HepG2 (cell line): ENCODE results near the gene RAB30. TPM values are rescaled to one million over a fixed set of nuclear protein-coding genes. Genes with fewer than 3 reads are reported as not detected.
A peak's percentile ranks its signal among the peaks of the same experiment; 100 is the strongest.

Source experiments
- ATAC-seq: fragments of 200-7000 bp; cut with Tn5 transposase; 3 replicates; pipeline ENCODE4 v1.9.1; 2020; ENCODE audit warnings: mild to moderate bottlenecking, moderate library complexity
- BruUV-seq: library from RNA; stranded (reverse); fragments of 400-500 nt; replicated peaks from 2 replicates; lab custom pipeline; 2021; lab: Mats Ljungman, UMichigan
- CTCF ChIA-PET: fragments of 300-600 bp; formaldehyde crosslinking; extraction: SDS; loops from one replicate; lab custom pipeline; 2021; ENCODE audit warnings: low total read pairs, inconsistent platforms, low intra/inter-chr PET ratio; lab: Yijun Ruan, JAX
- POLR2A ChIA-PET: fragments of 350-600 bp; sonication (Branson Sonifier 250); formaldehyde crosslinking; loops from one replicate; lab custom pipeline; 2020; ENCODE audit warnings: antibody characterized with exemption, inconsistent platforms; lab: Yijun Ruan, JAX
- DNase-seq: peaks from one replicate; pipeline ENCODE4 v3.0.0-alpha.2; 2015; ENCODE audit warnings: low spot score
- FAIRE-seq: peaks from 3 replicates; lab custom pipeline; 2011; peaks lifted over from hg19 to GRCh38; lab: Jason Lieb, UNC
- H2AFZ ChIP-seq: one replicate; pipeline ENCODE4 v1.6.1; 2011; ENCODE audit warnings: low read length, inconsistent platforms
- H3K27ac ChIP-seq: fragments of 300-600 bp; 3 replicates; pipeline ENCODE4 v1.8.0; 2011; ENCODE audit warnings: mixed run types, mild to moderate bottlenecking, mixed read lengths, low read length, inconsistent platforms; ENCODE audit not compliant: insufficient read depth; ENCODE audit errors: extremely low read length
- H3K27me3 ChIP-seq, 2 experiments: fragments of 200-600 bp in 1 of 2; 2 replicates in 1 of 2; 3 replicates in 1 of 2; pipeline versions ENCODE4 v1.6.0 to v1.8.0; 2011; ENCODE audit warnings: low read length in 2 of 2, mild to moderate bottlenecking in 2 of 2, moderate library complexity in 2 of 2, inconsistent platforms in 1 of 2; ENCODE audit not compliant: insufficient read depth in 2 of 2, control insufficient read depth in 1 of 2
- H3K36me3 ChIP-seq, 2 experiments: fragments of 200-600 bp in 1 of 2; replicated peaks in 1 of 2; 2 replicates in 1 of 2; 3 replicates in 1 of 2; pipeline versions ENCODE4 v1.5.1 to v1.8.0; 2011; ENCODE audit warnings: low read length in 2 of 2, inconsistent platforms in 1 of 2; ENCODE audit not compliant: insufficient read depth in 2 of 2, control insufficient read depth in 1 of 2
- H3K4me1 ChIP-seq: 2 replicates; pipeline ENCODE4 v1.5.1; 2012; ENCODE audit warnings: low read length, inconsistent platforms; ENCODE audit not compliant: insufficient read depth
- H3K4me2 ChIP-seq: 2 replicates; pipeline ENCODE4 v1.6.0; 2011; ENCODE audit warnings: low read depth, low read length, inconsistent platforms
- H3K4me3 ChIP-seq, 3 experiments: fragments of 200-600 bp in 1 of 3; sonication (generic), shearing (Covaris generic) in 1 of 3; replicated peaks in 1 of 3; 2 replicates each; pipeline ENCODE4 v1.5.1; 2011 to 2016; ENCODE audit warnings: low read length in 3 of 3, inconsistent platforms in 2 of 3, low read depth in 2 of 3, mild to moderate bottlenecking in 2 of 3, control low read depth in 1 of 3, mixed read lengths in 1 of 3; ENCODE audit not compliant: insufficient read depth in 1 of 3
- H3K79me2 ChIP-seq: one replicate; pipeline ENCODE4 v1.6.1; 2011; ENCODE audit warnings: low read length, inconsistent platforms; ENCODE audit not compliant: insufficient read depth
- H3K9ac ChIP-seq: 2 replicates; pipeline ENCODE4 v1.6.0; 2011; ENCODE audit warnings: mild to moderate bottlenecking, low read depth, low read length, inconsistent platforms; ENCODE audit not compliant: insufficient read depth
- H3K9me3 ChIP-seq: 2 replicates; pipeline ENCODE4 v1.5.1; 2012; ENCODE audit warnings: mild to moderate bottlenecking, low read length
- H4K20me1 ChIP-seq: 2 replicates; pipeline ENCODE4 v1.6.0; 2011; ENCODE audit warnings: inconsistent platforms, mild to moderate bottlenecking, low read length, moderate library complexity; ENCODE audit not compliant: insufficient read depth
- ATF1 ChIP-seq: IDR thresholded peaks from 2 replicates; pipeline ENCODE4 v1.6.1; 2016; ENCODE audit warnings: mild to moderate bottlenecking, control low read depth
- CEBPG ChIP-seq: IDR thresholded peaks from 2 replicates; pipeline ENCODE4 v1.6.1; 2016
- RFX5 ChIP-seq: IDR thresholded peaks from 2 replicates; pipeline ENCODE4 v1.6.1; 2011; ENCODE audit warnings: low read depth, low read length, improper control_type of control experiment
- ZBTB43 ChIP-seq: sonication (generic); formaldehyde crosslinking; conservative IDR thresholded peaks from 2 replicates; pipeline ENCODE4 v1.4.0; 2020; ENCODE audit warnings: missing genetic modification reagents
- ZNF629 ChIP-seq: sonication (generic); formaldehyde crosslinking; conservative IDR thresholded peaks from 2 replicates; pipeline ENCODE4 v1.5.0; 2020; ENCODE audit warnings: missing genetic modification reagents
- WGBS: methylation state at CpG from one replicate; pipeline ENCODE4 v1.1.6; 2017; ENCODE audit warnings: low lambda C conversion rate; 5-methylcytosine and 5-hydroxymethylcytosine counted together
- in situ Hi-C: cut with HindIII; loops from 2 replicates; pipeline ENCODE4 v1.10.0; 2017; ENCODE audit warnings: low pct_unique_long_range_greater_than_20kb; ENCODE audit not compliant: extremely low pct_ligation_motif_present
- intact Hi-C: fragments of 100-400 bp; cut with micrococcal nuclease; formaldehyde crosslinking; loops from one replicate; pipeline ENCODE4 v1.10.0; 2022; ENCODE audit not compliant: unreplicated experiment
- polyA plus RNA-seq, 8 experiments: library from polyadenylated mRNA; depleted of rRNA in 3 of 8; stranded (reverse) in 7 of 8; unstranded in 1 of 8; fragments of >200 nt; fragmentation: Illumina TruSeq in 4 of 8; extraction: Trizol in 4 of 8; gene quantifications; 2 replicates each; pipeline versions ENCODE4 v1.2.1 to v1.2.3, GENCODE V29; 2011 to 2016; ENCODE audit warnings: low read depth in 4 of 8, missing spikeins in 1 of 8, mixed read lengths in 1 of 8; ENCODE audit not compliant: insufficient read depth in 1 of 8
- total RNA-seq, 5 experiments: library from RNA; depleted of rRNA; stranded (reverse); fragments of >200 nt; fragmentation: Illumina TruSeq; extraction: Trizol; gene quantifications; 2 replicates each; pipeline ENCODE4 v1.2.3, GENCODE V29; 2016; ENCODE audit warnings: low read depth in 1 of 5

The RAB30 gene
- total and polyA plus RNA-seq, 2 of the 13 experiments (the other 11 are each of a cell fraction or from before 2014, with no cell fraction given) = 3.7 to 5.0 TPM

GRCh38 chr11:83000381-83000780, 71.3 kb downstream of the RAB30 start:
- BruUV-seq = no TSS peak
- WGBS = 98% methylated on average over 6 of the region's 6 CpGs
- Histone ChIP-seq H3K9ac (no peak overlapping the region), H4K20me1 (no peaks in the 10 kb centered on the region), H3K27me3 (no peaks in the 10 kb centered on the region), H3K9me3 (no peaks in the 10 kb centered on the region)
- in situ Hi-C loops = no loop called here
- no peak for TF ChIP-seq ATF1 (CRISPR knock-in tag)
- no peak for TF ChIP-seq CEBPG (CRISPR knock-in tag)
- TF ChIP-seq RFX5 = no peak
- TF ChIP-seq, all 625 proteins: peak for 0
- intact Hi-C loops = no loop called here
- no peaks in the 10 kb centered on the region; a peak in 1 of 5 replicates for H3K36me3 ChIP-seq
- FAIRE-seq (no peak), ATAC-seq (no peak), DNase-seq (no peak)
- CTCF ChIA-PET = no interaction called here
- H2AFZ ChIP-seq = no peak overlapping the region
- H3K79me2 ChIP-seq = peaks cover 4% of the 10 kb centered on the region
- no peak overlapping the region for H3K4me3 ChIP-seq
- H3K4me1 ChIP-seq = peaks cover 65% of the 10 kb centered on the region
- POLR2A ChIA-PET = interaction anchor here (0.7 kb wide), 1 partner anchor 82 kb away, joined by 3 read pairs; no protein-coding TSS in a partner anchor
- H3K27ac ChIP-seq = no peak overlapping the region
- no peak overlapping the region for H3K4me2 ChIP-seq

- Histone ChIP-seq H3K27ac (no peak overlapping the region), H3K4me1 (peaks cover 54% of the 10 kb centered on the region), H3K4me2 (no peak overlapping the region), H3K4me3 (no peak overlapping the region), H3K9me3 (no peaks in the 10 kb centered on the region), H3K9ac (no peak overlapping the region), H3K79me2 (peaks cover 4% of the 10 kb centered on the region), H3K36me3 (no peaks in the 10 kb centered on the region; a peak in 1 of 5 replicates), H4K20me1 (no peaks in the 10 kb centered on the region), H3K27me3 (no peaks in the 10 kb centered on the region), H2AFZ (no peak overlapping the region)
- TF ChIP-seq ZBTB43 (CRISPR knock-in tag) (no peak), ZNF629 (peak; percentile 74)
- ChIA-PET CTCF (no interaction called here), POLR2A (interaction anchor here (1.0 to 2.0 kb wide), 2 partner anchors 9 to 10 kb away, joined by 5 to 11 read pairs; no protein-coding TSS in a partner anchor)
- ATAC-seq (no peak), DNase-seq (no peak), FAIRE-seq (no peak)
- no TSS peak for BruUV-seq
- intact Hi-C loops = no loop called here
- in situ Hi-C loops = no loop called here
These were observed 72.5 kb downstream of the RAB30 start for GRCh38 chr11:82999232-82999631.
